Cortex of kidney (tissue), 1 donor: ENCODE data around the gene SMAD5.

Source experiments
- DNase-seq: peaks from one replicate; lab custom pipeline; 2025; lab: John Stamatoyannopoulos, UW

Gene SMAD5

DNA sequence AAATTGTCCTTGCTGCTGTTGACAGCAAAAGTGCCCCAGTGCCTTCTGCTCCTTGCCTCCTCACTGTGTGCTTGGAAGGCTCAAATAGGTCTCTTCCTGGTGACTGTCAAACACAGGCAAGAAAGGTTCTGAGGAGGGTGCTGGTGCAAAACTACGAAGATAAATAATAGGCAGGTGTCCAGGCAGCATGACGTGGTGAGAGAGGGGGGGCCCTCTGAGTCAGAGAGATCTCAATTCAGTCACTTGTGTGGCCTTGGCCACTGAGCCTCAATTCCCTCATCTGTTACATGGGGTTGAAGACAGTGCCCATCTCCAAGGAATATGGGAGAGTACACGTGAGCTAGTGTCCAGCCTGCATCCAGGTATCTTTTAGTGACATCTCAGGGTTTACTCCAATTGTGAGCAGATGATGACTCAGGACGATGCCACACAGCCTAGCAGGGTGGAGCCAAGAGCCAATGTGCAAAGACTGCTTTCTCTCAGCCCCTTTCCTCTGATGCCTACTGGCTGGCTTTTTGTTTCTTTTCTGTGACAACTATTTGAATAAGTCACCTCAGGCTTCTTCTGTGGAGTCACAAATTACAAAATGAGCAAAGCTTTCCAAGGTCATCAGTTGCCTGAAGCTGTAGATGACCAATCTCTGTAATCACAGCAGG lies 90.1 kb downstream of the SMAD5 start:
- DNase-seq: no peak

DNA sequence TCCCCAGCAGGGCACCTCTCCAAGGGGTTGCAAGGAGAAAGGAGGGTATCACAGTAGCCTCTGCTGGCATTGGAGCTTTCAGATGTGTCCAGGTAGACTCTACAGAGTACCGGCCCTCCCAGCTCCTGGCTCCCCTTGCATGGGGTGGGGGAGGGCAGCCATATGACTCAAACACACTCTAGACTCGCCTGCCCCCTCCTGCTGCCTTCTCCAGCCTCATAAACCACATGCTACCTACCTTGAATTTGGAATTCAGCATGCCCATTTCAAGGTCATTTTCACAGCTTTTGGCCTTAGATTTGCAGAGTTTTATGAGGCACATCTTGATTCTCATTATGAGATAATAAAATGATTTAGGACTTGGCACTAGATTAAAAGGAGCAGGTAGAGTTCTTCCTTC lies 93.2 kb downstream of the SMAD5 start:
- DNase-seq: no peak

DNA sequence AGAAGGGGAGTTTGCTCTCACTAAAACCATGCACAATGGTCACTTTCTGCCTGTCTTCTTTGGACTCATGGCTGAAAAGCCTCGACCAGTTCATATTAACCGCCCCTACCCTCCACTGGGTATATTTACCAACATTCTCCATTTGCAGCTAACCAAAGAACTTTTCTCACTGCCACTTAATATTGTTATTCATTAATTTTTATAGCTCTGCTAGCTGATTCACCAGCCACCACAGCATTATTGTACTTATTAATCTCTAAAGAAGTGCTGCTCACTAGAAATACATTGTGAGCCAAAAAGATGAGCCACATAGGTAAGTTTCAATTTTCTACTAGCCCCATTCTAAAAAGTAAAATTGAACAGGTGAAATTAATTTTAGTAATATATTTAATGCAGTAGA lies 93.8 kb downstream of the SMAD5 start:
- DNase-seq: no peak

DNA sequence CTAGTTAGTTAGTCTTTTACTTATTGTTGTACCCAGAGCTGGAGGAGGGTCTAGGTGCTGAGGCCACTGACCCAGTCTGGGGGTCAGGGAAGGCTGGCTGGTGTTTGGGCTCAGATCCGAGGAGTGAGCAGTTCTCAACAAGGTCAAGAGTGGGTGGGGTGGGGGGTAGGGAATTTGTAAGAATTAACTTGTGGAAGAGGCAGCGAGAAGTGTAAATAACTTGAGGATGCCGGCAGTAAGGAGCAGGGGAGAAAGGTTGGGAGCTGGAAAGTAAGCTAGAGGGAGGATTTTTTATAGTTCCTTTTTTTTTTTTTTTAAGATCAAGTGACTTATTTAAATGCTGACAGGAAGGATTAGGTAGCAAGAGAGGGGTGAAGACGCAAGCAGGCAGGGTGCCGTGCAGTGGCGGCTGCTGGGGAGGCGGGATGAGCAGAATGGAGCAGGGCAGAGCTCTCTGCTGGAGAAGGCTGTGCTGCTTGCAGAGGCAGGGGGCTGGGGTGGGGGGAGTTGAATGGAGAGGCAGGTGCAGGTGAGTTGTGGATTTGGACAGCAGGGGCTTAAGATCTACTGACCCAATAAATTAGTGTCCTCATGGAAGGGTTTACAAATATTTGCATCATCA lies 95.6 kb downstream of the SMAD5 start:
- DNase-seq: no peak

DNA sequence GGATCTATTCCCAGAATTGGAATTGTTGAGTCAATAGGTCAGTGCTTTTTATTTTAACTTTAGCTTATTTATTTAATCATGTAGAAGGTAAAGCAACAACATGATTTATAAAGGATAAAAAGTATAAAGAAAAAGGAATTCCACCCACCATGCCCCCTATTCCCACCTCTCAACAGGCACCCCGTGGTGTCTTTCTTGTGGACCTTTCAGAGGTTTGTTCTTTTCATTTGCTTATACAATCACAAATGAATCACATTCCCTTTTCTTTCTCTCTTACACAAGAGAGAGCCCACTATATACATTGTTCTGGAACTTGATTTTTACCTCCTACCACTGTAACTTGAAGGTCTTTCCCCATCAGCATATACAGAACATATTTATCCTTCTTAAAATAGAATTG lies 97.5 kb downstream of the SMAD5 start:
- DNase-seq: no peak

DNA sequence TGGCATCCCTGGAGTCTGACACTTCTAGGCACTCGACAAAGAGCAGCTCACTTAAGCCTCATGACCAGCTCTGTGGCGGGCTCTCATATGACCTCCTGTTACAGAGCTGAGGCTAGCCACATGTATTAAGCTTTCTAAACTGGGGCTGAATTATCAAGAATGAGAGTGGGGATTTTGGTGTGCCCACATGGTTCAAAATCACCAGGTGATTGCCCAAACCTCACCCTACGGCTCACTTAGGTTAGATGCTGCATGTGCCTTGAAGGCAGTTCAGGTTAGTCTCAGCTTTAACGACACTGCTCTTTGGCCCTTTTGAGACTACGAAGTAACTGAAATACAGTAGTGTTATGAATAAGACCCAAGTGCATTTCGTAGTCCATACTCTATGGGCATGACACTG lies 99.7 kb downstream of the SMAD5 start:
- DNase-seq: no peak
